ENCODE measurements around the gene MT1A.

DNA sequence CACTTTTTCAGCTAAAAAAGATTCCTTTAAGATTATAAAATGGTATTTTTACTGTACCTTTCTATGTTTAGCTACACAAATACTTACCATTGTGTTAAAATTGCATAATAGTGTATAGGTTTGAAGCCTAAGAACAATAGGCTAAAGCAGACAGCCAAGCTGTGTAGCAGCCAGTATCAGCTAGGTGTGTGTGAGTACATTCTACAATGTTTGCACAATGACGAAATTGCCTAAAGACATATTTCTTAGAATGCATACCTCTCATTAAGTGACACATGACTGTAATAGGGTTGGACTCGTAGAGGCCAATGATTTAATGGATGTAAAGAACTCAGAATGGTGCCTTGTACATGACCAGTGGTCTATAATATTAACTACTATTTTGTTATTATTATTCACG is 11.4 kb downstream of the MT1A start:
- TF ChIP-seq, protein P1, sequence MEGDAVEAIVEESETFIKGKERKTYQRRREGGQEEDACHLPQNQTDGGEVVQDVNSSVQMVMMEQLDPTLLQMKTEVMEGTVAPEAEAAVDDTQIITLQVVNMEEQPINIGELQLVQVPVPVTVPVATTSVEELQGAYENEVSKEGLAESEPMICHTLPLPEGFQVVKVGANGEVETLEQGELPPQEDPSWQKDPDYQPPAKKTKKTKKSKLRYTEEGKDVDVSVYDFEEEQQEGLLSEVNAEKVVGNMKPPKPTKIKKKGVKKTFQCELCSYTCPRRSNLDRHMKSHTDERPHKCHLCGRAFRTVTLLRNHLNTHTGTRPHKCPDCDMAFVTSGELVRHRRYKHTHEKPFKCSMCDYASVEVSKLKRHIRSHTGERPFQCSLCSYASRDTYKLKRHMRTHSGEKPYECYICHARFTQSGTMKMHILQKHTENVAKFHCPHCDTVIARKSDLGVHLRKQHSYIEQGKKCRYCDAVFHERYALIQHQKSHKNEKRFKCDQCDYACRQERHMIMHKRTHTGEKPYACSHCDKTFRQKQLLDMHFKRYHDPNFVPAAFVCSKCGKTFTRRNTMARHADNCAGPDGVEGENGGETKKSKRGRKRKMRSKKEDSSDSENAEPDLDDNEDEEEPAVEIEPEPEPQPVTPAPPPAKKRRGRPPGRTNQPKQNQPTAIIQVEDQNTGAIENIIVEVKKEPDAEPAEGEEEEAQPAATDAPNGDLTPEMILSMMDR (IDR thresholded peaks at IDR 0.05) = no peak
- no peak for TF ChIP-seq POLR2A (IDR thresholded peaks at IDR 0.05)
